NCI-H82 (cell line): ENCODE measurements around the gene DENND1A.
"Not testable (repeated sequence)": the region's sequence is repeated elsewhere in the genome, so short reads cannot be mapped to it uniquely, and the experiment has no call there.

Source experiments
- DNase-seq: peaks from one replicate; lab custom pipeline; 2025; lab: John Stamatoyannopoulos, UW

Gene DENND1A

DNA sequence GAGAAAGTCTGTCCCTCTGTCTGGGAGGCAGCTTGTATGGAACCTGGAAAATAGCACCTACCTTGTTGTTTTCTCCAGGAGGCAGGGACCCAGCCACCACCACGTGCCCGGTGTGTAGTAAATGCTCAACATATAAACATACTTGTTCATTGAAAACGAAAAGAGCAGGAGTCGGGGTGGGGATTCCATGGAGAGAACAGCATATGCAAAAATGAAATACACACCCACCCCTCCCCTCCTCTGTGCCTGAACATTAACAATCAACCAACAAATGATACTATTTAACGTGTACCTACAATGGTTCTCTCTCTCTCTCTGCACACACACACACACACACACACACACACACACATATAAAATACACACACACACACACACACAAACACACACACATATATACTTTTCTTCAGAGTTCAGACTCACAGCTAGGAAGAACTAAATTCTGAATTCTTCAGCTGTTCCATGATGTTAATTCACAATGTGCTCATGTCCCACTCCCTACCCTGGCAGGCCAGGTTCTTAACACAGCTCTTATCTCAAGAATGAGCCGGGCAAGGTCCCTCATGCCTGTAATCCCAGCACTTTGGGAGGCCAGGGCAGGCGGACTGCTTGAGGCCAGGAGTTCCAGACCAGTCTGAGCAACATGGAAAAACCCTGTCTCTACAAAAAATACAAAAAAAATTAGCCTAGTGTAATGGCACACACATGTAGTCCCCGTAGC lies 16.3 kb upstream of the DENND1A start:
- DNase-seq = no peak

GRCh38 chr9:123945532-123945931 lies 15.6 kb upstream of the DENND1A start:
- no peak for DNase-seq

DNA sequence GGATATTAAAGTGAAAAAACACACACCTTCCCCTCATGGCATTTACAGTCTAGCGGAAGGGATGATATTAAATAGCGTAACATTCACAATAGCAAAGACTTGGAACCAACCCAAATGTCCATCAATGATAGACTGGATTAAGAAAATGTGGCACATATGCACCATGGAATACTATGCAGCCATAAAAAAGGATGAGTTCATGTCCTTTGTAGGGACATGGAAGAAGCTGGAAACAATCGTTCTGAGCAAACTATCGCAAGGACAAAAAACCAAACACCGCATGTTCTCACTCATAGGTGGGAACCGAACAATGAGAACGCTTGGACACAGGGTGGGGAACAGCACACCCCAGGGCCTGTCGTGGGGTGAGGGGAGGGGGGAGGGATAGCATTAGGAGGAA lies 14.5 kb upstream of the DENND1A start:
- DNase-seq = not testable (repeated sequence)

- DNase-seq = no peak
Measured at GRCh38 chr9:123943671-123944070, 13.7 kb upstream of the DENND1A start.

DNA sequence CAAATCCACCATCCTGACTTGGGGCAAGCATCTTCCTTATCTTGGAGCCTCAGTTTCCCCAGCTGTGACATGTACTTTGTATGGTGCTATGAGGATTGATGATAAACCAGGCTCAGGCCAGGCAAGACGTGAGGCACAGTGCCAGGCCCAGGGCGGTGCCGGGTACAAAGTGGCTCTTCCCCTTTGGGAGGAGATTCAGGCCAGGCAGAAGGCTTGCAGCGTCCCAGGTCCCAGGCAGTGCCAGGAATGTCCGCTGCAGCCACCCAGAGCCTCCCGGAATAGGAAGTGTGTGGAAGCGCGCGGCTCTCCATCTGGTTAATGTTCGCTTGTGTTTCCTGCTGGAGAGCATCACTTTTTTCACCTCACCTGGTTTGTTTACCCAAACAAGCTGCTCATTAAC lies 12.6 kb upstream of the DENND1A start:
- DNase-seq = no peak

DNA sequence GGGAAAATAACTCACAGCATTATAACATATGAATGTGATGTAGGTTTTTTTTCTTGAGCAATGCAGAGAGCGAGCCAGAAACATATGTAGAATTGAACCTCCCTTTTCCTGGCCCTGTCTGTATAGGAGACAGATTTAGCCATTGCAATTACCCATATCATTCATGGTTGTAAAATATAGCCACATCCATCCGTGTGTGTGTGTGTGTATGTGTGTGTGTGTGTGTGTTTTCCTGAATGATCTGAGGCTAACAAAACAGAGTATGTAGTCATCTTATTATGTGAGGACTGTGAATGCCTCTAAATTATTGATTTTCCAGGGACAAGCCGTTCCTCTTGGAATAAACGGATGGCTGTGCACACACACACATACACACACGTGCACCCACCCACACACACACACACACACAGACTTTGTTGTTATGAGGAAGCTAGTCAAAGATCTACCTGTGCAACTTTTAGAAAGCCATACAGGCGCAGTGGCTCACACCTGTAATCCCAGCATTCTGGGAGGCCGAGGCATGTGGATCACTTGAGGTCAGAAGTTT lies 11.7 kb upstream of the DENND1A start:
- no peak for DNase-seq

GRCh38 chr9:123940721-123941523 lies 11.0 kb upstream of the DENND1A start:
- DNase-seq = no peak

DNA sequence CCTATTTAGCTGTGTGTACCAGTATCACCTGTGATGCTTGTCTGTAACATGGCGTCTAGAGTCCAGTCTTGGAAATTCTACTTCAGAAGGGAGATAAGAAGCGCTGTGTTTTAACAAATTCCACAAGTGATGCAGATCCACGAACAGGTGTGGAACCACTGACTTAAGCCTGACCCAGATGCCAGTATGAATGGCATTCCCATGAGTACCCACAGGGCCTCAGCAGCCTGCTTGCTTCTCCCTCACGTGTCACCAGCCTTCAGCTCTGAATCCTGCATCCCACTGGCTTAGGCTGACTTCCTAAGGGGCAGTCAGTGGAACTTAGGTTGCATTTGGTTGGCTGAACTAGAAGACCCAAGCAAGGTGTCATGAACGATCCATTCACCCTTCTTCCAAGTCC lies 8.5 kb upstream of the DENND1A start:
- DNase-seq = no peak

DNA sequence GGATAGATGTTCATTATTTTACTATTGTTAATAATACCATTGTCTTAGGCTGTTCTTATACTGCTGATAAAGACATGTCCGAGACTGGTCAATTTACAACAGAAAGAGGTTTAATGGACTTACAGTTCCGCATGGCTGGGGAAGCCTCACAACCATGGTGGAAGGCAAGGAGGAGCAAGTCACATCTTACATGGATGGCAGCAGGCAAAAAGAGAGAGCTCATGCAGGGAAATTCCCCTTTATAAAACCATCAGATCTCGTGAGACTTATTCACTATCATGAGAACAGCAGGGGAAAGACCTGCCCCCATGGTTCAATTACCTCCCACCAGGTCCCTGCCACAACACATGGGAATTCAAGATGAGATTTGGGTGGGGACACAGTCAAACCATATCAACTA lies 6.6 kb upstream of the DENND1A start:
- DNase-seq = not testable (repeated sequence)

DNA sequence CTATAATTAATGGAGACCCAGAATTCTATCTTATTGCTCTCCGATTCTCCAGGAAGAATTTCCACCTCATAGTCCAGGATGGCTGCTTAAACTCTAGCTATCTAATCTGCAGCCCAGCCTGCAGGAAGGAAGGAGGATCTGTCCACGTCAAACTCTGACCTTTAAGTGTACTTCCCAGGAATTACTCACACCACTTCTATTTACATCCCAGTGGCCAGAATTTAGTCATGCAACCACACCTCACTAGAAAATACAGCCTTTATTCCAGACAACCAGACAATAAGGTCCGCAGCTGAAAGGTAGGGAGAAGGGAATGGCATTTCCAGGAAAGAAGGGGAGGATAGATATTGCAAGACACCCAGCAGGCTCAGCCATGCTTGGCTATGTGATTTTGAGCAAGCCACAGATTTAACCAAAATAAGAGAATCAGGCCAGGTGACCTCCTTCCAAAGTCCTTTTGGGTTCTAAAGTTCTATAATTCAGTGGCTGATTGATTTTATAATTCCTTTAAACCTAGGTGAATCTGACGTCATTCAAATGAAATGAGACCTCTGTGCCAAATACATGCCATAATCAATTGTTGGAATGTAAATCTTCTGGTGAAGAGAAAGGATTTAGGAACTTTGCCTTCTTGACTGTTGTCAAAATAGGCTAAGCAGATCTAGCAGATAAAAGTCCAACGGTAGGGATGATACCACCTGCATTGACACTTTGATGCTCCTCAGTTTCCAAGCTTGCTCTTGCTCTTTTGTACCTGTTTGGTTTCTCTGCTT lies 3.7 kb upstream of the DENND1A start:
- no peak for DNase-seq

- DNase-seq = peak; percentile 38
Measured at GRCh38 chr9:123929177-123929869, 603 bp downstream of the DENND1A start.

DNA sequence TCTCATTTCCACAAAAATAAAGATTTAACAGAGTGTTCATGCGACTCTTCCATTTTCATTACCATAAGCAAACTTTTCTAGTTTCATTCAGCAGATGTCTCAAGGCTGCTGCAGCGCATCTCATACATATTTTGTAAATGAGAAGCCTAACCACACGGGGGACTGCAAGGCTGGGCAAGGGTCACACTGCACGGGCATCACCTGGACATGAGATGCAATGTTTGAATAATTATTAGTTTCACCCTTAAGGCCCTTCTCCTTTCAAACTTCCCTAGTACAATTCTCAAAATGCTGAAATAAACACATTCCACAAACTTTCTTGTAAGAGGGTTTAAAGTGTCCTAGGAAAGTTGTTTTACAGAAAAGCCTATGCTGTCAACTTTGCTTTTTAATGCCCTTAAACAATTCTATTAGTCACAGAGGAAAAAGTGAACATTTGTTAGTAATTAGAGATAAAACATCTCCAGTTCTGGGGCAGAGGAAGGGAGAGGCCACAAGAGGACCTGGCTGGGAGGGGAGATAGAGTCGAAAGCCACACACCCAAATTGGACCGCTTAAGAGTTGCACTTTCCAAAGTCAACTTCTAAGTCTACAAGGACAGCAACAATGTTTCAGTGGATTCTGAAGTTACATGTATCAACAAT lies 1.3 kb downstream of the DENND1A start:
- DNase-seq = no peak

DNA sequence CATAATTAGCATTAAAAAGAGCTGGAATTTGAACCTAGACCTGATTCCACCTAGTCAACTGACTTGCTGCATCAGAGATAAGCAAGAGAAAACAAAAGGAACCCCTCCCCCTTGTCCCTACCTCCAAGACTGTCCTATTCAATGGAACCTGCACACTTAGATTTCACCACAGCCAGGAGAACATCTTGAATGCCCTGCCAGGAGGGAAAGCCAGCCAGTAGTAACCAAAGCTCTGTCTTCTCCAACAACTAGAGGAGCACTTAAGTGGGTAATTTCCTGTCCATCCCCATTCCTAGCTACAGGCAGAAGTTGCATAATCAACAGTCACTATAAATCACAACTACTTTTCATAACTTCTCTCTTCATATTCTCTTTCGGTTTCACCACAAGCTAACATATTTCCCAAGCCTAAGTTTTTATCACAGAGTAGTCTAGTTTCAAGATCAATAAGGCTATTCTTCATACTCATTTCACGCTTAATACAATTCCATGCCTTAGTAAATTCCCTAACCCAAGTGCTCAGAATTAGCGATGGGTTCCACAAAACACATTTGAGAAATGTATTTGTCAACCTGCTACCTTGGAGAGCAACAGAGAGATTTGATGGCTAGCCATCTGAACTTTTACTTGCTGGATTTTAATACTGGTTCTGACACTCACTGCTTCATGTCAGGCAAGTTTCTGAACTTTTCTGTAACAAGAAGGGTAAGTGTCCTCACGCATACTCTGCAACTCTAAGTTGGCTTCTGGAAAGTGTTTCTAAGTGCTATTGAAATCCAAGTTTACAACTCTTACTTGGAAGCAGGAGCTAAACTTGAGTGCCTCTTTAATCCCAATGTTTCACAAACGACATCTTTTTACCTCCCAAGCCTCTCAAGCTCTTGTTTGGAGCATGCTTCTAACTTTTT lies 2.0 kb downstream of the DENND1A start:
- DNase-seq = no peak

- no peak for DNase-seq
Measured at GRCh38 chr9:123926941-123927340, 3.0 kb downstream of the DENND1A start.

DNA sequence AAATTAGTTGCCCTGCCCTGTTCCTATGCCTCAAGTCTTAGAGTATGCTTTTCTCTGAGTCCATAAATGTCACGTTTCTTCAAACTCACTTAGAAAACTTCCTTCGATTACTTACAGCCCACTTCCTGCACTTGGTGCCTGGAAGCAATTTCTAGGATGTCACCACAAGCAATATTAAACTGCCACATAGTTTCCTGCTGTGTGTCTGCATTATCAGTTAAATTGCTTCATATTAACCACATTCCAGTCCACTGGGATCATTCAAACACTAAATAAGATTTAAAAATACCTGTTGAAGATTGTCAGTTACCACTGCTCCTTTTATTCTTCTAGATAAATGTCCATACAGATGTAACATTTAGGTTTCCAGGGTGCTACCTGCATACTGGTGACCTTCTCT lies 4.1 kb downstream of the DENND1A start:
- no peak for DNase-seq

DNA sequence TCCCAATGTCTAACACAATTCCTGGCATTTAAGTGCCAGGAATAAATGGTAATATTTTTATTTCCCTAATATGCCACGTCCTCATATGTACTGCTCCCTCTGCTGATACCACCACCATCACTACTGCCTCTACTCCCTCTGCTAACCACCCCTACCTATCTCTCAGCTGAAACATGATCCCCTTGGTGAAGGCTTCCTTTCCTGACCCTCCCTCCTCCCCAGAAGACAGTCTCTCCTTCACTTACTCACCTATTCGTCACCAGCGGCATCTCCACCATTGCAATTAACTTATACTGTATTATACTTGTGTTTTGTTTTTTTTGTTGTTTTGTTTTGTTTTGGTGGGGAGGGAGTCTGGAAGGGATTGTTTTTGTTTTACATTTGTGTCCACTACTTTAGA lies 4.8 kb downstream of the DENND1A start:
- no peak for DNase-seq

GRCh38 chr9:123924727-123925126 lies 5.2 kb downstream of the DENND1A start:
- no peak for DNase-seq

GRCh38 chr9:123923884-123924283 lies 6.0 kb downstream of the DENND1A start:
- no peak for DNase-seq

DNA sequence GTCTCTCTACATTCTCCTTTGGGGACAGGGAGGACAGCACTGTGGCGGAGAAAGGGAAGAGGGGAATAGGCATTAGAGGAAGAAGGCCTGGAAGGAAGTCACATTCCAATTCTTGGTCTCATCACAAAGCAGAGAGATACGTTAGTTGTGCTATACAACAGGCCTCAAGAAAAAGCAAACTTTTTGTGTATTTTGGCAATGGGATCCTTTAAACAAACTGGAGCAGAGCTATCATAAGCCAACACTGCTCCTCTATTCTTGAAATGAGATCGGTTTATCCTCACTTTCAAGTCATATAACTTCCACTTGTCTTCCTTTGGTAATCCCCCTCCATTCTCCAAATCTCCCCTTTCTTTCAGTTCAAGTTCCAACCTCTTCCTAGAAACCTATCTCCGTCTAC lies 6.5 kb downstream of the DENND1A start:
- no peak for DNase-seq

- no peak for DNase-seq
Measured at GRCh38 chr9:123922911-123923310, 7.0 kb downstream of the DENND1A start.
